GM19239 (cell line): ENCODE data around the gene SLC25A24.
"Not testable (repeated sequence)": the region's sequence is repeated elsewhere in the genome, so short reads cannot be mapped to it uniquely, and the experiment has no call there.

Experiments used
- DNase-seq: peaks from one replicate; pipeline ENCODE4 v3.0.0; 2011; ENCODE audit warnings: low spot score; ENCODE audit not compliant: insufficient read length
- FAIRE-seq: peaks from 2 replicates; lab custom pipeline; 2011; peaks lifted over from hg19 to GRCh38; lab: Jason Lieb, UNC

SLC25A24 gene

DNA sequence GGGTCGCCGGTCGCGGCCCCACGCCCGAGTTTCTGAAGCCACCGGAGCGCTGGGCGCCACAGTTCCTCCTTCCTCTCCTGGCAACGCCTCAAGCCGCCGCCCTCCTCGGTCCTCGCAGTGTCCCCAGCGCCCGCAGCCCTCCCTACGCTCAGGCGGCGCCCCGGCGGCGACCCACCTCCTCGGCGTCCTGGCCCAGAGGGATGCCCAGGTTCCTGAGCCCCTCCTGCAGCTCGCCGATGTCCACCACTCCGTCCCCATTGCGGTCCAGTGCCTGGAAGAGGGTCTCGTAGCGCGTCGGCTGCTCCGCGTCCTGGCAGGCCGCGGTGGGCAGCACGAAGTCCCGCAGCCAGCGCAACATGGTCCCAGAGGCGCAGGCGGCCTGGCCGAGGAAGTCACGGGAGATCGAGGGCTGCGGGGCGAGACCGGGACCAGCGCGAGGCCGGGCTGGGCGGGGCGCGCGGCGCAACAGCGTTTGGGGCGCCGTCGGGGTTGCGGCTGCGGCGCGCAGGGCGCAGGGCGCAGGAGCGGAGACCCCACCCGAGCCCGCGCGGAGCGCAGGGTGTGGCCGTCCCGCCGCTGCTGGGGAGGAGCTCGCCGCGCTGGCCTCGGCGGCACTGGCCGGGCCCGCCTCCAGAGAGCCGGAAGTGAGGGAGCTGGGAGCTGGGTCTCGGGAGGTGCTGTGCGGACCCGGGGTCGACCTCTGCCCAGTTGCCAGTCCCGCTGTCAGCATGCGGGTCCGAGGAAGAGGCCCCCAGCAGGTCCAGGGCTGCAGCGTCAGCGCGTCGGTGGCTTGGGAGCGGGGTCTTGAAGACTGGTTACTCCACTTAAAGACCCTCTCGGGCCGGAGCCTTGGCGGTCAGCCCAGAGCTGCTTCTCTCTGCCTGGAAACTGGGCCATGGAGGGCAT, at the start of gene SLC25A24:
Gene SLC25A24 (minus strand): TSS at position 563 of the 906 bp plus-strand sequence. CDS start 205 bp downstream, at position 358.
- FAIRE-seq (no peak), DNase-seq (peak; percentile 45)

- FAIRE-seq, DNase-seq: not testable (repeated sequence)
Observed at GRCh38 chr1:108243976-108244375, 43.8 kb upstream of the SLC25A24 start, which contains the start of gene NBPF4. Gene NBPF4, minus strand, starts transcription at chr1:108244076. Its CDS starts 315 bp downstream, at chr1:108243761.

DNA sequence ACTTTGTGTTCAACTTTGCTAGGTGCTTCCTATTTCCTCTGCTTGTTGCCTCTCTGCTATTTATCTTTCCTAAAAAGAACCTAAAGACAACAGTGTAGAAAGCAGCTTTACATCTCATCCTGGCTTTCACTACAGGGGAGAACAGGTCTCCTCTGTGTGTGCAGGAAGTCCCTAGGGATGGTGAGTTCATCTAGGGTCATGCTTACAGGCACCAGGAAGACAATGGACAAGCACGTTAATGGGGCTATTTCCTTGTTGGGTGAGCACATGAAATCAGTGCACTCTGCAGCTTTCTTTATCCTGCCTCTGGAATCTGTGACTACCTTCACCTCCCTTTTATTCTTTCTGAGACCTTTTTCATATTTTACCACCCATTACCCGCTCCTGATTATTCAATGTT, 39.3 kb upstream of the SLC25A24 start:
- FAIRE-seq, DNase-seq: not testable (repeated sequence)

DNA sequence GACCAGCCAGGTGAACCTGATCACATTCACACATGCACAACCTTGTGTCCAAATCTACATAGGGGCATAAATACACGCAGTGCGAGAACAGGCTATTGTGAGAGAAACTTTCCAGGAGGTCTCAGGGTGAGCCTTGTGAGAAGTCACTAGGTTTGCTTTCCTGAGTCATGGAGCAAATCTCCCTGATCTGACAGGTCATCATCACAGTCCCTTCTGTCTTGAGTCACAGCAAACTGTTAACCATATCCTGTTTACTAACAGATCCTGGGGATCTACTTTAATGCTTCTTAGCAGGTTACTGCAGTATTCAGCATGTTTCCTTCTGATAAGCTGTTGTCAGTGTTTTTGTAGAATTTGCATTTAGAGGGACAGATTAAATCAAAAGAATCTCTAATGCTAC, 35.2 kb upstream of the SLC25A24 start:
- FAIRE-seq, DNase-seq: not testable (repeated sequence)

GRCh38 chr1:108232183-108232582, 32.0 kb upstream of the SLC25A24 start:
- not testable (repeated sequence) for DNase-seq, FAIRE-seq

- DNase-seq, FAIRE-seq: not testable (repeated sequence)
Observed at GRCh38 chr1:108229976-108230375, 29.8 kb upstream of the SLC25A24 start.

DNA sequence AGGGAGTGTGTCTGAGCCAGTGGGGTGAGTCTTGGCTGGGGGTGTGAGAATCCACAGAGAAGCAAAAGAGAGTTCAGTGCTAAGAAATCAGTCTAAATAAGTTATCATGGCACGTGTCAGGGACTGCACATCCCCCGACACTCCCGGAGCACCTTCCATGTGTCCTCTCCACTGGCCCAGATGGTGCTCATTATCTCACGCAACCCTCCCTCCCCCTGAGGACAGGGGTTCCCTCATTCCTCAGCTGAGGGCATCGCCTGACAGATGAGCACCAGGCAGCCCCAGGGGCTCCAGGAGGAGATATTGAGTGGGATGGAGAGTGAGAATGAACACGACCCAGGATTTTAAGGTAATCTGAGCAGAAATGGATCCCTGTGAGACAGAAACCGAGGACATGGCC, 27.6 kb upstream of the SLC25A24 start:
- not testable (repeated sequence) for DNase-seq, FAIRE-seq

GRCh38 chr1:108226855-108227254, 26.7 kb upstream of the SLC25A24 start:
- not testable (repeated sequence) for FAIRE-seq, DNase-seq

GRCh38 chr1:108223226-108223625, 23.1 kb upstream of the SLC25A24 start:
- not testable (repeated sequence) for DNase-seq, FAIRE-seq

- DNase-seq, FAIRE-seq: not testable (repeated sequence)
Observed at GRCh38 chr1:108217515-108218174, 17.5 kb upstream of the SLC25A24 start.

- not testable (repeated sequence) for DNase-seq, FAIRE-seq
Observed at GRCh38 chr1:108217007-108217406, 16.9 kb upstream of the SLC25A24 start.

DNA sequence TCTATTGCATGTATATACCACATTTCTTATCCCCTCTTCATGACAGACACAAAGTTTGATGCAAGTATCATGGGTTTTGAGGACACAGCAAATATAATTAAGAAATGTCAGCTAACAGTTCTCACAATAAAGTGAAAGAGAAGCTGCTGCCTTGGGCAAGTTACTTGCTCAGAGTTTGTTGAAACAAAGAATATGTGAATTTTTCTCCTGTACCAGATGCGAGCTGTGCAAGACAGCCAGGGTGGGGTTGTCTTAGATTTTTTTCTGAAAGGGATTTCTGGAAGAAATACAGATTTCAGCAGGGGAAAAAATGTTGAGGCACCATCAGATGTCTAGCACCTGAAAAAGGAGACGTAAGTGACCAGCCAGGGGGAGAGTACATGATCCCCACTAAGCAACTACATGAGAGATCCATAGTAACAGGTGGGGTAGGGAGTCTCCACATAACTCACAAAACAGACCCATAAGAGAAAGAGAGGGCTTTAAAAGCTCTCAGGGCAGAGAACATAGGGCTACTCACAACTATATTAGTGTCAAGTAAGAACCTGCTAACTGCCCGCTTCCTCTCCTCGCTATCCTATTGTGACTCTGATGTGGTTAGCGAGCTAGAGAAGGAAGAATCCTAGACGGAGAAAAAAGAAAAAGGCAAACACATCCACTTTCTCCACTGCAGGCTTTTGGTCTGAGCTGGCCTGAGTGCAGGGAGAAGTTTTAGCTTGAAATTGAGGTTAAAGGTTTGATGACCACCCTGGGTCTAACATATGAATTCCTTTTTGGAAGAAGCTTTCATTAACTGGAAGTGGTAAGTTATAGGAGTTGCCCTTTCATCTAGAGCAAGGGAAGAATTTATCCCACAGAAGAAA, 16.1 kb upstream of the SLC25A24 start:
- not testable (repeated sequence) for DNase-seq, FAIRE-seq

DNA sequence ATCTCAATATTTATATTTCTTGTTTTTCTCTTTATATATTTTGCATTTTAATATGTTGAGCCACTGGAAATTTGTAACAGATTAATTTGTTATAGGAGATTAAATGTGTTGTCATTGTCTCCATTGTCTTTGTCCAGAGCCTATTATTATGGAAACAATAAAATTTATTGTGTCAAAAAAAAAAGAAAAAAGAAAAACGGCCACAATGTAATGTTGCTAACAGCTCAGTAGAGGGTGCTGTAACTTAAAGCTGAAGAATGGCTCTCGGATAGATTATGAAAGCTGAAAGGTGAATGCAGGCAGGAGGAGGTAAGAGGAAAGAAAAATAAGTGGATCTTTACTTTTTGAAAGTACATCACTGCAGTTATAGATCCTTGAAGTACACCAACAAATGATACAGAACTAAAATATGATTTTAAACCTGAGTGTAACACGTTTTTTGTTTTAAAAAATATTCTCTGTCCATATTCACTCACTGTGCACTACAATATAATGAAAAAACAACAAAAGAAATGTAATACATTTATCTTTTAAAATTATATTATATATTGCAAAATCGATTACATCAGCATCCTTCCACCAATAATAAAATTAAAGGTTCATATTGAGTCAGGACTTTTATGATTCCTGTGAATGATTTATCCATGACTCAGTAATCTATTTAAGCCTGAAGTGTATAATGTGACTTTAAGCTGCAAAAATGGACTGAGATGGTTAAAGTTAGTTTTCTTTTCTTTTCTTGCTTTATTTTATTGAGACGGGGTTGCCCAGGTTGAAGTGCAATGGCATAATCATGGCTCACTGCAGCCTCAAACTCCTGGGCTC, 14.7 kb upstream of the SLC25A24 start:
- DNase-seq: not testable (repeated sequence)
- peak; percentile 90 for FAIRE-seq

DNA sequence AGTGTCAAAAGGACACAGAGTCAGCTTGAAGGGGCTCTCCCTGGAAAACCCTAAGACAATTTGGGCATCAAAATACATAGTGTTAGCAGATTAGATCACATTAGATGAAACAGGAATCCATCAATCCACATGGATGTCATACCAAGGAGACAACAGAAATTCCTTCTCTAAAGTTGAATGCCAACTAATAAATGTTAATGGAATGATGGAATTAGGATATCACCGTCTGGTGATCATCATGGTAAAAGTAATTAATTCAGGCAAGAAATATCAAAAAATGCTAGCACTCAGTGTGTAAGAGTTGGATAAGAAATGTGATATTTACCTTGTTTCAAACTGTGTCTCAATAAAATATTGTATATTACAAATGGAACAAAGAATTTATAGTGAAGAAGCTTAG, 10.9 kb upstream of the SLC25A24 start:
- DNase-seq: no peak

GRCh38 chr1:108209456-108210108, 9.4 kb upstream of the SLC25A24 start:
- FAIRE-seq: no peak
- DNase-seq: no peak

More for the DNA sequence above, 10.9 kb upstream of the SLC25A24 start:
- FAIRE-seq: no peak

- FAIRE-seq: no peak
Observed at GRCh38 chr1:108208724-108209446, 8.7 kb upstream of the SLC25A24 start.

GRCh38 chr1:108203582-108203981, 3.4 kb upstream of the SLC25A24 start:
- FAIRE-seq, DNase-seq: not testable (repeated sequence)

More at GRCh38 chr1:108208724-108209446, 8.7 kb upstream of the SLC25A24 start:
- no peak for DNase-seq

DNA sequence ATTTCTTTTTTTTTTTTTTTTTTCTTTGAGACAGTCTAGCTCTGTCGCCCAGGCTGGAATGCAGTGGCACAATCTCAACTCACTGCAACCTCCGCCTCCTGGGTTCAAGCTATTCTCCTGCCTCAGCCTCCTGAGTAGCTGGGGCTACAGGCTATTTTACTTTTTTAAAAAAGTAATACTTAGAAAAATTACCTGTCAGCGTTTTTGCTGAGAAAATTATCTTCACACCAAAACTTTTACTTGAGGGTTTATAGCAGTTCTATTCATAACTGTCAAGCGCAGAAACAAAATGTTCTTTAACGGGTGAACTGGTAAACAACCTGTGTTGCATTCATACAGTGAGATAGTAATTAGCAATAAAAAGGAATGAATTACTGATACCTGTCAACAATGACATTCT, 1.5 kb upstream of the SLC25A24 start:
- DNase-seq (no peak), FAIRE-seq (no peak)
